ENCODE measurements around the gene WDR70. TPM values are rescaled to one million over a fixed set of nuclear protein-coding genes. Genes with fewer than 3 reads are reported as not detected.
"Not testable (repeated sequence)": the region's sequence is repeated elsewhere in the genome, so short reads cannot be mapped to it uniquely, and the experiment has no call there.

The WDR70 gene
- total RNA-seq, 2 donors from 2014 or later: 35.2 to 38.8 TPM

GRCh38 chr5:37471666-37472197, 92.6 kb downstream of the WDR70 start:
- H3K4me3 Mint-ChIP-seq: no peak overlapping the region
- no peak for ATAC-seq
- H3K4me1 Mint-ChIP-seq: peaks cover 2% of the 10 kb centered on the region
- H3K27ac Mint-ChIP-seq: no peak overlapping the region
- no peak for DNase-seq
- H3K9me3 ChIP-seq (ENCODE audit: control insufficient read depth, low read length, poor library complexity, severe bottlenecking): no peaks in the 10 kb centered on the region
- no peaks in the 10 kb centered on the region for H3K36me3 Mint-ChIP-seq (ENCODE audit: low read depth)
- H3K27me3 Mint-ChIP-seq: no peaks in the 10 kb centered on the region

GRCh38 chr5:37477426-37477825, 98.3 kb downstream of the WDR70 start:
- ATAC-seq (no peak), DNase-seq (no peak)
- Mint-ChIP-seq H3K4me1 (peaks cover 6% of the 10 kb centered on the region), H3K27me3 (no peaks in the 10 kb centered on the region), H3K4me3 (no peak overlapping the region), H3K27ac (no peak overlapping the region), H3K36me3 (ENCODE audit: low read depth) (peaks cover 16% of the 10 kb centered on the region)
- no peaks in the 10 kb centered on the region for H3K9me3 ChIP-seq (ENCODE audit: control insufficient read depth, low read length, poor library complexity, severe bottlenecking)

GRCh38 chr5:37478121-37478894, 99.2 kb downstream of the WDR70 start:
- Mint-ChIP-seq H3K36me3 (ENCODE audit: low read depth) (peaks cover 16% of the 10 kb centered on the region), H3K27ac (no peak overlapping the region), H3K4me3 (no peak overlapping the region), H3K4me1 (peaks cover 6% of the 10 kb centered on the region), H3K27me3 (no peaks in the 10 kb centered on the region)
- no peak for DNase-seq
- no peaks in the 10 kb centered on the region for H3K9me3 ChIP-seq (ENCODE audit: control insufficient read depth, low read length, poor library complexity, severe bottlenecking)
- ATAC-seq: no peak

- DNase-seq; ATAC-seq; H3K4me3 Mint-ChIP-seq; H3K27me3 Mint-ChIP-seq; H3K9me3 ChIP-seq (ENCODE audit: control insufficient read depth, low read length, poor library complexity, severe bottlenecking); H3K27ac Mint-ChIP-seq; H3K4me1 Mint-ChIP-seq: not testable (repeated sequence)
- peaks cover 16% of the 10 kb centered on the region for H3K36me3 Mint-ChIP-seq (ENCODE audit: low read depth)
These were observed 102.3 kb downstream of the WDR70 start for GRCh38 chr5:37481395-37481794.

GRCh38 chr5:37490120-37490810, 111.1 kb downstream of the WDR70 start:
- peaks cover 7% of the 10 kb centered on the region for H3K9me3 ChIP-seq (ENCODE audit: control insufficient read depth, low read length, poor library complexity, severe bottlenecking)
- Mint-ChIP-seq H3K27me3 (no peaks in the 10 kb centered on the region), H3K27ac (no peak overlapping the region), H3K36me3 (ENCODE audit: low read depth) (peaks cover 10% of the 10 kb centered on the region), H3K4me3 (no peak overlapping the region), H3K4me1 (peaks cover 19% of the 10 kb centered on the region)
- DNase-seq: no peak
- ATAC-seq: no peak

- ATAC-seq (no peak), DNase-seq (no peak)
- Mint-ChIP-seq H3K36me3 (ENCODE audit: low read depth) (peaks cover 10% of the 10 kb centered on the region), H3K4me3 (no peak overlapping the region), H3K4me1 (peaks cover 19% of the 10 kb centered on the region), H3K27ac (peak overlapping the region; percentile 24), H3K27me3 (no peaks in the 10 kb centered on the region)
- peaks cover 7% of the 10 kb centered on the region for H3K9me3 ChIP-seq (ENCODE audit: control insufficient read depth, low read length, poor library complexity, severe bottlenecking)
These were observed 111.8 kb downstream of the WDR70 start for GRCh38 chr5:37490931-37491330.

- DNase-seq: no peak
- no peak for ATAC-seq
- peaks cover 4% of the 10 kb centered on the region for H3K9me3 ChIP-seq (ENCODE audit: control insufficient read depth, low read length, poor library complexity, severe bottlenecking)
- Mint-ChIP-seq H3K4me1 (peaks cover 19% of the 10 kb centered on the region), H3K27ac (peak overlapping the region; percentile 8), H3K27me3 (no peaks in the 10 kb centered on the region), H3K36me3 (ENCODE audit: low read depth) (peaks cover 6% of the 10 kb centered on the region), H3K4me3 (no peak overlapping the region)
These were observed 113.8 kb downstream of the WDR70 start for GRCh38 chr5:37492778-37493555.

GRCh38 chr5:37494756-37495155, 115.6 kb downstream of the WDR70 start:
- no peak for DNase-seq
- H3K27ac Mint-ChIP-seq: no peak overlapping the region
- no peaks in the 10 kb centered on the region for H3K27me3 Mint-ChIP-seq
- no peak overlapping the region for H3K4me3 Mint-ChIP-seq
- no peak for ATAC-seq
- H3K36me3 Mint-ChIP-seq (ENCODE audit: low read depth): peaks cover 5% of the 10 kb centered on the region
- peaks cover 21% of the 10 kb centered on the region for H3K4me1 Mint-ChIP-seq
- H3K9me3 ChIP-seq (ENCODE audit: control insufficient read depth, low read length, poor library complexity, severe bottlenecking): no peaks in the 10 kb centered on the region

- Mint-ChIP-seq H3K27ac (no peak overlapping the region), H3K4me3 (no peak overlapping the region), H3K4me1 (peaks cover 21% of the 10 kb centered on the region), H3K27me3 (no peaks in the 10 kb centered on the region), H3K36me3 (ENCODE audit: low read depth) (peaks cover 5% of the 10 kb centered on the region)
- no peak for DNase-seq
- H3K9me3 ChIP-seq (ENCODE audit: control insufficient read depth, low read length, poor library complexity, severe bottlenecking): no peaks in the 10 kb centered on the region
- ATAC-seq: no peak
These were observed 116.1 kb downstream of the WDR70 start for GRCh38 chr5:37495210-37495609.

GRCh38 chr5:37495668-37496347, 116.7 kb downstream of the WDR70 start:
- no peaks in the 10 kb centered on the region for H3K9me3 ChIP-seq (ENCODE audit: control insufficient read depth, low read length, poor library complexity, severe bottlenecking)
- ATAC-seq: no peak
- H3K27me3 Mint-ChIP-seq: no peaks in the 10 kb centered on the region
- H3K36me3 Mint-ChIP-seq (ENCODE audit: low read depth): peaks cover 5% of the 10 kb centered on the region
- no peak for DNase-seq
- H3K4me1 Mint-ChIP-seq: peaks cover 19% of the 10 kb centered on the region
- no peak overlapping the region for H3K27ac Mint-ChIP-seq
- no peak overlapping the region for H3K4me3 Mint-ChIP-seq

GRCh38 chr5:37496902-37497445, 117.9 kb downstream of the WDR70 start:
- Mint-ChIP-seq H3K27ac (no peak overlapping the region), H3K36me3 (ENCODE audit: low read depth) (peaks cover 9% of the 10 kb centered on the region), H3K4me3 (no peak overlapping the region), H3K4me1 (peaks cover 19% of the 10 kb centered on the region), H3K27me3 (no peaks in the 10 kb centered on the region)
- DNase-seq: no peak
- H3K9me3 ChIP-seq (ENCODE audit: control insufficient read depth, low read length, poor library complexity, severe bottlenecking): no peaks in the 10 kb centered on the region
- no peak for ATAC-seq

GRCh38 chr5:37501152-37501551, 122.0 kb downstream of the WDR70 start:
- Mint-ChIP-seq H3K36me3 (ENCODE audit: low read depth) (peaks cover 13% of the 10 kb centered on the region), H3K4me1 (peaks cover 3% of the 10 kb centered on the region), H3K27ac (no peak overlapping the region), H3K27me3 (no peaks in the 10 kb centered on the region), H3K4me3 (no peak overlapping the region)
- H3K9me3 ChIP-seq (ENCODE audit: control insufficient read depth, low read length, poor library complexity, severe bottlenecking): no peaks in the 10 kb centered on the region
- DNase-seq: no peak
- ATAC-seq: no peak

Data from T-helper 17 cell (primary cell).